Activated gamma-delta T cell (primary cell): ENCODE measurements around the gene SRCAP.

Experiments used
- DNase-seq: peaks from one replicate; lab custom pipeline; 2025; lab: John Stamatoyannopoulos, UW

SRCAP gene

GRCh38 chr16:30757316-30757715 is 58.3 kb downstream of the SRCAP start:
- no peak for DNase-seq

GRCh38 chr16:30758988-30759491 is 60.1 kb downstream of the SRCAP start:
- DNase-seq = no peak

GRCh38 chr16:30760001-30760559 is 61.1 kb downstream of the SRCAP start:
- DNase-seq = no peak

- DNase-seq = no peak
Measured at GRCh38 chr16:30760577-30761426, 61.8 kb downstream of the SRCAP start.

GRCh38 chr16:30761427-30761927 is 62.5 kb downstream of the SRCAP start:
- DNase-seq = peak; percentile 32

- peak; percentile 85 for DNase-seq
Measured at GRCh38 chr16:30761928-30762902, 63.2 kb downstream of the SRCAP start, which contains the start of the genes CFAP119 and RNF40. TSS of gene CFAP119 (minus strand) at chr16:30762062. CDS start at chr16:30761748, 314 bp downstream. TSS of gene RNF40 (plus strand) at chr16:30762322. CDS start at chr16:30762546, 224 bp downstream.

GRCh38 chr16:30762991-30763725 is 64.2 kb downstream of the SRCAP start:
- no peak for DNase-seq

GRCh38 chr16:30764086-30764485 is 65.1 kb downstream of the SRCAP start:
- DNase-seq = no peak

GRCh38 chr16:30764816-30765465 is 66.0 kb downstream of the SRCAP start:
- DNase-seq = no peak

- no peak for DNase-seq
Measured at GRCh38 chr16:30766206-30766932, 67.4 kb downstream of the SRCAP start.

- DNase-seq = no peak
Measured at GRCh38 chr16:30766933-30767284, 67.9 kb downstream of the SRCAP start.

- DNase-seq = no peak
Measured at GRCh38 chr16:30767767-30768465, 68.9 kb downstream of the SRCAP start.

- DNase-seq = no peak
Measured at GRCh38 chr16:30768583-30769181, 69.7 kb downstream of the SRCAP start.

- DNase-seq = no peak
Measured at GRCh38 chr16:30769379-30770089, 70.6 kb downstream of the SRCAP start.

GRCh38 chr16:30771726-30772125 is 72.8 kb downstream of the SRCAP start:
- DNase-seq = no peak

- no peak for DNase-seq
Measured at GRCh38 chr16:30773826-30774225, 74.9 kb downstream of the SRCAP start.

GRCh38 chr16:30774367-30775130 is 75.6 kb downstream of the SRCAP start:
- DNase-seq = no peak

GRCh38 chr16:30775131-30775391 is 76.1 kb downstream of the SRCAP start:
- DNase-seq = no peak
